A673 (cell line): ENCODE data around the gene TANC1.

ENCODE experiments used
- EZH2 ChIP-seq: fragments of 200-600 bp; sonication (generic); IDR thresholded peaks from 2 replicates; pipeline ENCODE4 v1.6.1; 2017; ENCODE audit warnings: borderline replicate concordance, low read depth, mild to moderate bottlenecking, mixed read lengths, antibody characterized with exemption, low read length; ENCODE audit not compliant: poor library complexity, severe bottlenecking
- TF ChIP-seq, protein P1 (sequence below): fragments of 300-800, 200-600 bp; sonication (generic); conservative IDR thresholded peaks from 2 replicates; pipeline ENCODE4 v1.5.1; 2017; ENCODE audit warnings: low read depth, mild to moderate bottlenecking, antibody characterized with exemption, low read length, moderate library complexity, mixed read lengths

DNA sequence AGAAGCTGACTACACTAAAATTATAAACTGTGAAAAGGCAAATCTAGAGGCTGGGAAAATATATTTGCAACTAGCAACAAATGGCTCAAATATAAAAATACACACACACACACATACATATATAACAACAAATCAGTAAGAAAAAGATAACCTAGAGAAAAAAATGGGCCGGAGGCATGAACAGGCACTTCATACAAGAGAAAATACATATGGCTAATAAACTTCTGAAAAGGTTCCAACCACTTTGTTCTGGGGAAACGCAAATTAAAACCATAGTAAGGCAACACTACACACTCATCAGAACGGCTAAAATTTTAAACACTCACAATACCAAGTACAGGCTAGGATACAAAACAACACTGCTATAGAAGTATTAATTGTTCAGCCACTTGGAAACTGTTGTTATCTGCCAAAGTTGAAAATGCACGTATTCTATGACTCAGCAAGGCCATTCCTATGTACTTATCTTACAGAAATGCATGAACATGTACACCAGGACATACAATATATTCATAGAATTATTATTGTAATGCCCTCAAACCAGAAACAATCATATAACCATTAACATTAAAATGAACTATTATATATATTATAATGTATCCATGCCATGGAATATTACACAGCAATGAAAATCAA lies 302.4 kb downstream of the TANC1 start:
- TF ChIP-seq, protein P1, sequence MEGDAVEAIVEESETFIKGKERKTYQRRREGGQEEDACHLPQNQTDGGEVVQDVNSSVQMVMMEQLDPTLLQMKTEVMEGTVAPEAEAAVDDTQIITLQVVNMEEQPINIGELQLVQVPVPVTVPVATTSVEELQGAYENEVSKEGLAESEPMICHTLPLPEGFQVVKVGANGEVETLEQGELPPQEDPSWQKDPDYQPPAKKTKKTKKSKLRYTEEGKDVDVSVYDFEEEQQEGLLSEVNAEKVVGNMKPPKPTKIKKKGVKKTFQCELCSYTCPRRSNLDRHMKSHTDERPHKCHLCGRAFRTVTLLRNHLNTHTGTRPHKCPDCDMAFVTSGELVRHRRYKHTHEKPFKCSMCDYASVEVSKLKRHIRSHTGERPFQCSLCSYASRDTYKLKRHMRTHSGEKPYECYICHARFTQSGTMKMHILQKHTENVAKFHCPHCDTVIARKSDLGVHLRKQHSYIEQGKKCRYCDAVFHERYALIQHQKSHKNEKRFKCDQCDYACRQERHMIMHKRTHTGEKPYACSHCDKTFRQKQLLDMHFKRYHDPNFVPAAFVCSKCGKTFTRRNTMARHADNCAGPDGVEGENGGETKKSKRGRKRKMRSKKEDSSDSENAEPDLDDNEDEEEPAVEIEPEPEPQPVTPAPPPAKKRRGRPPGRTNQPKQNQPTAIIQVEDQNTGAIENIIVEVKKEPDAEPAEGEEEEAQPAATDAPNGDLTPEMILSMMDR = no peak
- TF ChIP-seq EZH2 = no peak
